Fibroblast of skin of left biceps (primary cell): ENCODE measurements around the gene ZFAND2B.

Source experiments
- DNase-seq, 2 experiments: peaks; one replicate each; pipeline ENCODE4 v3.0.0-alpha.2; 2013; ENCODE audit warnings: low read depth in 2 of 2

ZFAND2B gene

GRCh38 chr2:219206328-219207133 lies at the start of gene ZFAND2B:
Gene ZFAND2B, plus strand, starts transcription at chr2:219206782. Its CDS starts 206 bp downstream, at chr2:219206988.
- DNase-seq, result peak; percentile 77 to 83

- no peak for DNase-seq
Observed at GRCh38 chr2:219157396-219157795, 49.2 kb upstream of the ZFAND2B start.

- no peak for DNase-seq
Observed at GRCh38 chr2:219158025-219158424, 48.6 kb upstream of the ZFAND2B start.

- no peak for DNase-seq
Observed at GRCh38 chr2:219158586-219158985, 48.0 kb upstream of the ZFAND2B start.

GRCh38 chr2:219159771-219160185 lies 46.8 kb upstream of the ZFAND2B start:
- no peak for DNase-seq

- DNase-seq, result peak; percentile 78 to 83
Observed at GRCh38 chr2:219160186-219161017, 46.2 kb upstream of the ZFAND2B start, which contains the start of gene NHEJ1. Gene NHEJ1, minus strand, starts transcription at chr2:219160815. Its CDS starts 2,453 bp downstream, at chr2:219158362.

- no peak for DNase-seq
Observed at GRCh38 chr2:219161097-219161496, 45.5 kb upstream of the ZFAND2B start.

GRCh38 chr2:219163156-219163555 lies 43.4 kb upstream of the ZFAND2B start:
- DNase-seq, result no peak

GRCh38 chr2:219165058-219165911 lies 41.3 kb upstream of the ZFAND2B start:
- DNase-seq, result no peak

- DNase-seq, result no peak
Observed at GRCh38 chr2:219167997-219168396, 38.6 kb upstream of the ZFAND2B start.

GRCh38 chr2:219168526-219168925 lies 38.1 kb upstream of the ZFAND2B start:
- no peak for DNase-seq

GRCh38 chr2:219168932-219169331 lies 37.6 kb upstream of the ZFAND2B start:
- no peak for DNase-seq

GRCh38 chr2:219169930-219170654 lies 36.5 kb upstream of the ZFAND2B start, which contains the start of gene SLC23A3:
Gene SLC23A3, minus strand, starts transcription at chr2:219170029. Its CDS starts 45 bp downstream, at chr2:219169984.
- DNase-seq, result no peak

GRCh38 chr2:219171231-219171651 lies 35.3 kb upstream of the ZFAND2B start:
- peak in 1 of 2 experiments; percentile 28 for DNase-seq

GRCh38 chr2:219172231-219173154 lies 34.1 kb upstream of the ZFAND2B start:
- DNase-seq, result no peak

- no peak for DNase-seq
Observed at GRCh38 chr2:219173176-219173575, 33.4 kb upstream of the ZFAND2B start.

- DNase-seq, result no peak
Observed at GRCh38 chr2:219174146-219174545, 32.4 kb upstream of the ZFAND2B start.

GRCh38 chr2:219174801-219175200 lies 31.8 kb upstream of the ZFAND2B start:
- no peak for DNase-seq

- no peak for DNase-seq
Observed at GRCh38 chr2:219175486-219175885, 31.1 kb upstream of the ZFAND2B start.
